ENCODE measurements around the gene SLC2A5.
"Not testable (repeated sequence)": the region's sequence is repeated elsewhere in the genome, so short reads cannot be mapped to it uniquely, and the experiment has no call there.

The SLC2A5 gene

GRCh38 chr1:9038338-9038650 is 31.1 kb downstream of the SLC2A5 start:
- DNase-seq (ENCODE audit: low spot score), result no peak

- no peak for DNase-seq (ENCODE audit: low spot score)
Observed at GRCh38 chr1:9037476-9038337, 31.7 kb downstream of the SLC2A5 start.

DNA sequence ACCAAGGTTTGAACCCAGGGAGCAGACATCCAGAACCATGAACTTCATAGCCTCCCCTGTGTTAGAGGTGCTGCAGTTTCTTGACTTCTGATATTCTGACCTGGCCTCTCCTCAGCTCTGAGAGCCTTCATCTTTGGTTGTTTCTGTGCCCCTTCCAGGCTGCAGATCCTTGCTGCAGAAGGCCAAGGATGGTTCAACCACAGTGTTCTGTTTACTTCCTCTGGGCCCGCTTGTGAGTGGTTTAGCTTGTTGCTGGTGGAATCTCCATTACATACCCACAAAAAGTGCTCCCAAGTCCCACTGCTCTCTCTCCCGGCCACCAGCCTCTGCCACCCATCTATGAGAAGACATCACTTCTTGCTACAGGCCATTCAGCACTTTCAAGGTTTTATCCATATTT is 34.2 kb downstream of the SLC2A5 start:
- no peak for DNase-seq (ENCODE audit: low spot score)

DNA sequence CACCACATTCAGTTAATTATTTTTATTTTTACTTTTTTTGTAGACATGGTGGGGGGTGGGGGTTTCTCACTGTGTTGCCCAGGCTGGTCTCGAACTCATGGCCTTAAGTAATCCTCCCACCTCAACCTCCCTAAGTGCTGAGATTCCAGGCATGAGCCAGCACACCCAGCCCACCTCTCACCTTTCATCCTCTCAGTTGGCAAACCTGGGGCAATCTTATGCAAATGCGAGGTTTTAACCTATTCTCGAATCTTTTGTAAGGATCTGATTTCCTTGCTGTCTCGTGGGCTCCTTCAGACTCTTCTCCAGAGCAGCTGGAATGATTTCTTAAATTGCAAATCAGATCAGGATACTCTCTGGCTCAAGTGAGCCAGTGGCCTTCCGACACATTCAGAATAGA is 36.1 kb downstream of the SLC2A5 start:
- DNase-seq (ENCODE audit: low spot score), result no peak

DNA sequence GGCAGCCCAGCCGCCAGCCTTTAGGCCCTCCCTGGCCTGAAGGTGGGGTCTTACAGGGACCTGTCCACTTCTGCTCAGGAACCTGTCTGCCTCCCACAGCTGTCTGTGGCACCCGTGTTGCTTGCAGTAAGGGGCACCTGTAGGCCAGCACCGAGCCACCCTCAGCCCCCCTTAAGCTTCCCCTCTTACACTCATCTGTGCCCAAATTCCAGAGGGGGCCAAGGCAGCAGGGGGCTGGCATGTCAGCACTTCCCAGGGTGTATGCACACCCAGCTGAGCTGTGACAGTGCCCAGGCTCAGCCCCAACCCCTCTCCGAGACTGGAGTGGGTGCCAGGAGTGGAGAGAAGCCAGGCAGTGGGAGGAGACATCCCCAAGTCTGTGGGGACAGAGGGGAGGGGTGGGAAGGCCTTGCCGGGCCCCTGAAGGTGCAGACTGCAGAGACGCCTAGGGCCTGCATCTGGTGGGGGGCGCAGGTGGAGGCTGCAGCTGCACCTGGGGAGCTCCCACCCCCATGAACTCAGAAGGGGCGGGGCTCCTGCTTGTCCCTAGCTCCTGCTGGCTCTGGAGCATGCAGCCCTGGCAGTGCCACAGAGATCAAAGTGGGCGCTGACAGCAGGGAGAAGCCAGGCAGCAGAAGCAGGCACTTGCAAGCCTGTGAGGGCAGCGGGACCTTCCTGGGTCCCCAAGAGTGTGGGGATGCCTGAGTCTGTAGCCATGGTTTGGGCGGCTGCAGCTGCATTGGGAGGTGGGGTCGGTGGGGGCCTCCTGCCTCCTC is 37.8 kb downstream of the SLC2A5 start:
- DNase-seq (ENCODE audit: low spot score), result no peak

DNA sequence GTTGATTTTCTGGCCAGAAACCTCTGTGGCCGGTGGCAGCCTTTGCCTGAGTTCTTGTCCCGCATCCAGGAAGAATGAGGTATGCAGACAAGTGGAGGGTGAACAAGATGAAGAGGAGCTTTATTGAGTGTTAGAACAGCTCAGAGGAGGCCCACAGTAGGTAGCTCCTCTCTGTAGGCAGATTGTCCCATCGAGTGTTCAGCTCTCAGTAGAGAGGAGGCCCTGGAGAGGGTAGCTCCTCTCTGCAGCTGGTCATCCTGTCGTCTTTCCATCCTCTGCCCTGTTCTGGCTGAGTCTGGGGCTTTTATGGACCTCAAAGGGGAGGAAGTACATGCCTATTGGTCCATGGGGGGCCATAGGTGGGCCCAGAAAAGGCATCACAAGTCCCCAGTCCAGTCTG is 38.4 kb downstream of the SLC2A5 start:
- not testable (repeated sequence) for DNase-seq (ENCODE audit: low spot score)

- no peak for DNase-seq (ENCODE audit: low spot score)
Observed at GRCh38 chr1:9028921-9029705, 40.3 kb downstream of the SLC2A5 start.

GRCh38 chr1:9027307-9027706 is 42.1 kb downstream of the SLC2A5 start:
- DNase-seq (ENCODE audit: low spot score), result no peak

DNA sequence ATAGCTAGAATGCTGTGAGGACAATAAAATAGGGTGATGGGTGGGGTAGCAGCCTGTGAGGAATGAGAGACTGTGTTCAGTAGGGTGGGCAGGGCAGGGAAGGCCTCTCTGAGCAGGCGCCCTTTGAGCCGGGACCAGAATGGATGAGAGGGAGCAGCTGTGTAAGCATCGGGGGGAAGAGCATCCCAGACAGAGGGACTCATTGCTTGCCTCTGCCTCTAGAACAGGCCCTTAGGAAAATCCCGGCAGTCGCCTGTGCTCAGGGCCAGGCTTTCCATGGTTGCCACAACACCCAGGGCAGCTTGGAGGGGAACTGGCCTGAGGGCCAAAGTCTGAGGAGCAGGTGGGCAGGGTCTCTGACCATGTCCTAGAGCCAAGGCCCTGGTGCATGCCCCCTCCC is 44.0 kb downstream of the SLC2A5 start:
- no peak for DNase-seq (ENCODE audit: low spot score)

DNA sequence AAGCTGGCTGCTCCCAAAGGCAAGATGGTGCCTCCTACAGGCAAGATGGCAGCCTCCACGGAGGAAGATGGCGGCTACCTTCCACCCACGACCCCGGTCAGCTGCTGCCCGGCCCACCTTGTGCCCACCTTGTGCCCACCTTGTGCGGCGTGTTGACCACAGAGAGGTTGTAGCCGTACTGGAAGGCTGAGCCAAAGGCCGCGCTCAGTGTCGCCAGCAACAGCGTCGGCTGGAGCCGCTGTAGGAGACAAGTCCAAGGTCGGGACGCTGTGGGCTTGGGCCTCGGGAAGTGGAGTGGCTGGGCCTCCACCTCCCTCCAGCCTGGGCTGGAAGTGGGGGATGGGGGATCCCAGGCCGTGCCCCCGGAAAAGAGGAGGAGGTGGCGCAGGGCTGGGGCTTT is 44.6 kb downstream of the SLC2A5 start:
- DNase-seq (ENCODE audit: low spot score), result no peak

- no peak for DNase-seq (ENCODE audit: low spot score)
Observed at GRCh38 chr1:9022773-9023172, 46.7 kb downstream of the SLC2A5 start.

GRCh38 chr1:9022026-9022738 is 47.3 kb downstream of the SLC2A5 start:
- DNase-seq (ENCODE audit: low spot score), result not testable (repeated sequence)

DNA sequence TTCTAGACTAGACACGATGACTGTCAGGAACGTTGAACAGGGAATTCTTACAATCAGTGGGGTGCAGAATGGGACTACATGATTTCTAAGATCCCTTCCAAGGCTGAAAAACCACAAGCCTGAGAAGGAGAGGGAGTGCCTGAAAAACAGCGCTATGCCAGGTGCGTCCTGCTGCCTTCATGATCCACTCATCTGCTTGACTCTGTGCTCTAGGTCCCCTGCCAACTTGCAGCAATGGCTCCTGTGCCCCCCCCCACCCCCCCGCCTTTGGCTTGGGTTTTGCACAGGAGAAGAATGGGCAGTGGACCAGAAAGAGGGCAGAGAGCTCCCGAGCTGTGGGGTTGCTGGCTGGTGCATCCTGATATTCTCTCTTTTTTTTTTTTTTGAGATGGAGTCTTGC is 49.1 kb downstream of the SLC2A5 start:
- no peak for DNase-seq (ENCODE audit: low spot score)

GRCh38 chr1:9019896-9020295 is 49.5 kb downstream of the SLC2A5 start:
- DNase-seq (ENCODE audit: low spot score), result no peak

DNA sequence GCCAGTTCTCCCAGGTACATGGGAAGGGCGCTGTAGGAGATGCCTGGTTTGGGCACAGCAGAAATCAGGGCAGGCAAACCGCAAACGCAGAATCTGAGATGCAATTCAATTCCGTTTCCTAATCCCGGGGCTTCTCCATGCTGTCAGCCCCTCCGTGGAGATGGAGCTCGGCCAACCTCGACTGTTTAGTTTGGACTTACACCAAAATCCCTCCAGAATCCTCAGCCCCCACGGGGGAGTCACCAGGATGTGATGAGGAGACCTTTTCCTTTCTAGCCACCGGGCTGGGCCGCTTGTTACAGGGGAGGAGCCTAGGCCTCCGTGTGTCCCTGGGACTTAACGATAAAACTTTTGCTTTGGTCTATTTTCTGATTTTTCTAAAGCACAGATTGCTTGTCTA is 51.1 kb downstream of the SLC2A5 start:
- DNase-seq (ENCODE audit: low spot score), result no peak

- no peak for DNase-seq (ENCODE audit: low spot score)
Observed at GRCh38 chr1:9016455-9016854, 53.0 kb downstream of the SLC2A5 start.

DNA sequence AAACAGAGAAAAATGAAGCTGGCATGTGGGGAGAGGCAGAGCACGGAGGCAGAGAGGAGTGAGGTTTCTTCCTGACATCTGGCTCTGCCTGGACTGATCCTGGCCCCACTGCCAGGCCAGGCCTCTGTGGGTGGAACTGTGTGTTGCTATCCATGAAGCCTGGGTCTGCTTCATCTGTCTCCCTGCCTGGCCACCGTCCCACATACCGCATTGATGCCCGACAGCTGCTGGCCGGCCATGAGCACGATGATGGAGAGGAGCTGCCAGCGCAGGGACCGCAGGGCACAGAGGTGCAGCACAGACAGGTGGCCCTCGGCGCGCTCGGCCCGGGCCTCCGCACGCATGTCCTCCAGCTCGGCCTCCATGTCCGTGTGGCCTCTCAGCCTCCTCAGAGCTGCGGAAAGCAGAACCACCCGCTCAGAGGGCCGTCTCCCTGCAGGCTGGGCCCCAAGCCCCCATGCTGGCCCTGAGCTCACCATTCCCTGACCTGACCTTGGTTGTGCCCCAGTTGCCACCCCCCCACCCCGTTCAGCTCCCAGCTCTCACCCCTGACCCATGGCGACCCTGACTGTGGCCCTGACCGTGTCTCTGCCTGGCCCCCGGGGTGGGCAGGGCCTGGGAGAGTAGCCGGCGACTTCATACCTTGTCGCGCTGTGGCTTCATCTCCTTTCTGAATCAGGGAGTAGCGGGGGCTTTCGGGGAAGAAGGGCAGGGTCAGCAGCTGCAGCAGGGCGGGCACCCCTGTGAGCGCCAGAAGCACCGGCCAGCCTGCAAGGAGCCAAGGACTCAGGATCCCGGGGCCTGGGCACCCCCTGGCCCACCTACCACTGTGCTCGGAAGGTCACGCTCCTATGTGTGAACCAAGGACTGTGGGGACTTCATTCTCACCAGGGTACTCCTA is 54.7 kb downstream of the SLC2A5 start:
- DNase-seq (ENCODE audit: low spot score), result no peak

- no peak for DNase-seq (ENCODE audit: low spot score)
Observed at GRCh38 chr1:9013819-9014218, 55.6 kb downstream of the SLC2A5 start.

- DNase-seq (ENCODE audit: low spot score), result no peak
Observed at GRCh38 chr1:9010781-9011323, 58.6 kb downstream of the SLC2A5 start.
